ENCODE results near the gene CHRM2.

Gene CHRM2

GRCh38 chr7:137005873-137006272, 137.4 kb downstream of the CHRM2 start:
- TF ChIP-seq, protein P1, sequence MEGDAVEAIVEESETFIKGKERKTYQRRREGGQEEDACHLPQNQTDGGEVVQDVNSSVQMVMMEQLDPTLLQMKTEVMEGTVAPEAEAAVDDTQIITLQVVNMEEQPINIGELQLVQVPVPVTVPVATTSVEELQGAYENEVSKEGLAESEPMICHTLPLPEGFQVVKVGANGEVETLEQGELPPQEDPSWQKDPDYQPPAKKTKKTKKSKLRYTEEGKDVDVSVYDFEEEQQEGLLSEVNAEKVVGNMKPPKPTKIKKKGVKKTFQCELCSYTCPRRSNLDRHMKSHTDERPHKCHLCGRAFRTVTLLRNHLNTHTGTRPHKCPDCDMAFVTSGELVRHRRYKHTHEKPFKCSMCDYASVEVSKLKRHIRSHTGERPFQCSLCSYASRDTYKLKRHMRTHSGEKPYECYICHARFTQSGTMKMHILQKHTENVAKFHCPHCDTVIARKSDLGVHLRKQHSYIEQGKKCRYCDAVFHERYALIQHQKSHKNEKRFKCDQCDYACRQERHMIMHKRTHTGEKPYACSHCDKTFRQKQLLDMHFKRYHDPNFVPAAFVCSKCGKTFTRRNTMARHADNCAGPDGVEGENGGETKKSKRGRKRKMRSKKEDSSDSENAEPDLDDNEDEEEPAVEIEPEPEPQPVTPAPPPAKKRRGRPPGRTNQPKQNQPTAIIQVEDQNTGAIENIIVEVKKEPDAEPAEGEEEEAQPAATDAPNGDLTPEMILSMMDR (IDR thresholded peaks at IDR 0.05; ENCODE audit: extremely low read depth, insufficient read depth, missing control alignments), result no peak
- in situ Hi-C loops (cut with MboI; ENCODE audit: low pct_unique_long_range_greater_than_20kb, low sequenced_read_pairs, unreplicated experiment), result no loop called here
- DNase-seq (ENCODE audit: low spot score), result no peak

GRCh38 chr7:137006293-137006692, 137.8 kb downstream of the CHRM2 start:
- no peak for DNase-seq (ENCODE audit: low spot score)
- in situ Hi-C loops (cut with MboI; ENCODE audit: low pct_unique_long_range_greater_than_20kb, low sequenced_read_pairs, unreplicated experiment), result no loop called here
- TF ChIP-seq, protein P1 (IDR thresholded peaks at IDR 0.05; ENCODE audit: extremely low read depth, insufficient read depth, missing control alignments), result no peak

- TF ChIP-seq, protein P1 (IDR thresholded peaks at IDR 0.05; ENCODE audit: extremely low read depth, insufficient read depth, missing control alignments), result no peak
- in situ Hi-C loops (cut with MboI; ENCODE audit: low pct_unique_long_range_greater_than_20kb, low sequenced_read_pairs, unreplicated experiment), result no loop called here
- DNase-seq (ENCODE audit: low spot score), result no peak
Observed at GRCh38 chr7:137007001-137007694, 138.7 kb downstream of the CHRM2 start.

DNA sequence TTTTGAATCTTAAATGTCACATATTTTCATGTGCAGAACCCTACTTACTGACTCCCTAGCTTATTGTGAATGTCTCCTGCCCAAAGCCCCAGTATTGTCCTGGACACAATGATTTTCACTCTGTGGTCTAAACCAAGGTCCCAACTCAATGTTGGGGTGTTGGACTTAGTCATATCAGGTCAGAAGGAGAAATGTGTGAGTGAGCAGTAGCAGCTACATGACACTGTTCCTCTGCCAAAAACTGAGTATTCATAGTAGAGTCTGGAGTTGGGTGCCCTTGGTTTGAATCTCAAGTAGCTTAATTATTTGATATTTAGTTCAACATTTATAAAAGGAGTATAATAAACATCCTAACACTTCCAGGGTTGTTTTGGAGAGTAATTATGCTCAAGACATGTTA, 141.0 kb downstream of the CHRM2 start:
- TF ChIP-seq, protein P1 (IDR thresholded peaks at IDR 0.05; ENCODE audit: extremely low read depth, insufficient read depth, missing control alignments), result no peak
- DNase-seq (ENCODE audit: low spot score), result no peak
- in situ Hi-C loops (cut with MboI; ENCODE audit: low pct_unique_long_range_greater_than_20kb, low sequenced_read_pairs, unreplicated experiment), result no loop called here

DNA sequence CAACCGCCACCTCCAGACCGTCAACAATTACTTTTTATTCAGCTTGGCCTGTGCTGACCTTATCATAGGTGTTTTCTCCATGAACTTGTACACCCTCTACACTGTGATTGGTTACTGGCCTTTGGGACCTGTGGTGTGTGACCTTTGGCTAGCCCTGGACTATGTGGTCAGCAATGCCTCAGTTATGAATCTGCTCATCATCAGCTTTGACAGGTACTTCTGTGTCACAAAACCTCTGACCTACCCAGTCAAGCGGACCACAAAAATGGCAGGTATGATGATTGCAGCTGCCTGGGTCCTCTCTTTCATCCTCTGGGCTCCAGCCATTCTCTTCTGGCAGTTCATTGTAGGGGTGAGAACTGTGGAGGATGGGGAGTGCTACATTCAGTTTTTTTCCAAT, 146.6 kb downstream of the CHRM2 start:
- TF ChIP-seq, protein P1 (IDR thresholded peaks at IDR 0.05; ENCODE audit: extremely low read depth, insufficient read depth, missing control alignments), result no peak

DNA sequence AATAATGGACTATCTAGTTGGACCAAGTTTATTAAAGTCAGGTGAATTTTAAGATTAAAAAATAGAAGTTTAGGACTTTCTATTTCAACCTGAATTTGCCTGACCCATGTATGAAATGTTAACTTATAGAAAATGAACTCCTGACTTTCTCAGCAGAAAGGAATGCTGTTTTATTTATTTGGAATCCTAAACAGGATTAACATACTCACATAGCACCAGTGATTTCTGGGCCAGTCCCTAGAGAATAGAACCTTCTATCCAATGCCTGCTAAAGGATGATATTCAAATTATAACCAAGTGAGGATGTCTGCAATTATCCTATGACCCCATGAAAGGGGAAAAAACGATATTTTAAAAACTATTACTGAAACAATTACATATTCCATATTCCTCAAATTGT, 148.8 kb downstream of the CHRM2 start:
- no peak for DNase-seq (ENCODE audit: low spot score)
- TF ChIP-seq, protein P1 (IDR thresholded peaks at IDR 0.05; ENCODE audit: extremely low read depth, insufficient read depth, missing control alignments), result no peak
- in situ Hi-C loops (cut with MboI; ENCODE audit: low pct_unique_long_range_greater_than_20kb, low sequenced_read_pairs, unreplicated experiment), result no loop called here

More for the DNA sequence above, 146.6 kb downstream of the CHRM2 start:
- in situ Hi-C loops (cut with MboI; ENCODE audit: low pct_unique_long_range_greater_than_20kb, low sequenced_read_pairs, unreplicated experiment), result no loop called here
- DNase-seq (ENCODE audit: low spot score), result no peak

All from GM13977 (cell line).